ENCODE measurements around the gene BMP3. TPM values are rescaled to one million over a fixed set of nuclear protein-coding genes. Genes with fewer than 3 reads are reported as not detected.
"Not testable (repeated sequence)": the region's sequence is repeated elsewhere in the genome, so short reads cannot be mapped to it uniquely, and the experiment has no call there.

Gene BMP3, protein sequence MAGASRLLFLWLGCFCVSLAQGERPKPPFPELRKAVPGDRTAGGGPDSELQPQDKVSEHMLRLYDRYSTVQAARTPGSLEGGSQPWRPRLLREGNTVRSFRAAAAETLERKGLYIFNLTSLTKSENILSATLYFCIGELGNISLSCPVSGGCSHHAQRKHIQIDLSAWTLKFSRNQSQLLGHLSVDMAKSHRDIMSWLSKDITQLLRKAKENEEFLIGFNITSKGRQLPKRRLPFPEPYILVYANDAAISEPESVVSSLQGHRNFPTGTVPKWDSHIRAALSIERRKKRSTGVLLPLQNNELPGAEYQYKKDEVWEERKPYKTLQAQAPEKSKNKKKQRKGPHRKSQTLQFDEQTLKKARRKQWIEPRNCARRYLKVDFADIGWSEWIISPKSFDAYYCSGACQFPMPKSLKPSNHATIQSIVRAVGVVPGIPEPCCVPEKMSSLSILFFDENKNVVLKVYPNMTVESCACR
- 10 to 100 TPM in 3 of 8 experiments, 1 to 10 TPM in 2, under 1 TPM in 3; 0.54 to 33.1 (median 2.1) TPM for total RNA-seq

DNA sequence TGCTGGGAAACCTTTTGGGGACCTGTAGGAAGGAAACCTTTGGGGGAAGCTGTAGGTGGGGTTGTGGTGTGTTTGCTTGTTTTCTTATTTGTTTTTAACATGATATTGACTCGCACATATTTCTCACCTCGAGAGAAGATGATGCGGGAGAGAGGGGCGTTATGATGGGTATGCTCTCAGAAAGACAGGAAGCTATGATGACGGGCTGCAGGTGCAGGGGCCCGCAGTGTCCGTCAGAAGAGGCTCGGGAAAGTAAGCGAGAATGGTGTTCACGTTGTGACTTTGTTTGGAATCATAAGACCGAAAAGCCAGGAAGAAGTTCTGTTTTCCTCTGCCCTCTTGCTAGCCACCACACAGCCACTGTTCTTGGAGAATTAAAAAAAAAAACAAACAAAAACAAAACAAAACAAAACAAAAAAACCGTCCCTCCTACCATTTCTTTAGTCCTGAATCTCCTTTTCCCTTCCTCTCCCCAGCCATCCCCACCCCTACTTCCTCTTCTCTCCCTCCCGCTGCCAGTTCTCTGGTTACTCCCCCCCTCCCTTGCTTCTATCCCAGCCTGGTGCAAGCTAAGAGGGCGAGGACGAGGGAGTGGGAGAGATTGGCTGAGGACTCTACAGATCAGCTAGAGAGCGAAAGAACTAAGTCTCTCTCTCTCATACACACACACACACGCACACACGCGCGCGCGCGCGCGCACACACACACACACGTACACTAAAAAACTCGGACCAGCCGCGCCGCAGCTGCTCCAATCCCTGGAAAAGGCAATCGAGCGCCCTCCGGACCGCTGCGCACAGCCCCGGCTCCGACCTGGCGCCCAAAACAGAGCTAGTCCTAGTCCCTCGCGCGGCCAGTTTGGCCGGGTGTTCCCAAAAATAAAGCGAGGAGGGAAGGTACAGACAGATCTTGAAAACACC is at the start of gene BMP3:
Gene BMP3, plus strand, starts transcription at position 648 of the 920 bp plus-strand sequence. CDS start 577 bp downstream, outside the sequence.
- peak; percentile 62 to 88 (median 82) for ATAC-seq (replicated peaks in 6 of 8)
- peak within 1 kb of the TSS; percentile 34 to 57 (median 47) for H3K4me3 ChIP-seq
- H3K27ac ChIP-seq: no peak within 1 kb of the TSS
- in situ Hi-C loops (cut with MboI; ENCODE audit: low pct_unique_long_range_greater_than_20kb in 2 of 9, low sequenced_read_pairs in 9 of 9, unreplicated experiment in 9 of 9): loop anchor here in 6 of 9 experiments (10.0 to 25.0 kb wide), 5 partner anchors 218 to 843 kb away; partner anchors contain the start of gene PRDM8 (in 1 of the 6)
- 0 to 13% (median 3%) methylated on average over 1 to 35 of the region's 43 CpGs; no CpG with 5 or more reads in 2 of the 10 experiments for WGBS, 10 experiments
- H3K4me1 ChIP-seq (replicated peaks in 1 of 2): peaks cover 0 to 8% of the 10 kb centered on the region in 2 donors

DNA sequence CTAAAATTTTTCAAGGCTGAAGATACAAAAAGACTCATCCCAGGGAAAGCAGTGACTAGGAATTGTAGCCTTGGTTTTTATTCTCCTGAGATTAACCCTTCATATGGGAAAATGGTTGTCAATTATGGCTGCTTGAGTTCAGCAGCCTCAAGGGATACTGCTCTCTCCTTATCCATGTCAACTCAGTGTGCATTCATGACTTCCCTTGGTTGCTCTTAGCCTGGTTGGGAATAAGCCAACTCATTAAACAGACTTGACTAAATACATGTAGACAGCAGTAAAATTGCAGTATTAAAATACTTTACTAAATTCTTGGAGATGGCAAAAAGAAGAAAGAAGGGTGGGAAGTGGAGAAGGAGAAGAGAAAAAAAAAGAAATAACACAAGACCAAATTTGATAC is 44.5 kb upstream of the BMP3 start:
- ATAC-seq (replicated peaks in 6 of 8): no peak
- in situ Hi-C loops (cut with MboI; ENCODE audit: low pct_unique_long_range_greater_than_20kb in 2 of 9, low sequenced_read_pairs in 9 of 9, unreplicated experiment in 9 of 9): loop anchor here in 1 of 9 experiments (25.0 kb wide), 1 partner anchor 174 kb away; no protein-coding TSS in a partner anchor
- H3K4me1 ChIP-seq (replicated peaks in 1 of 2): peaks cover 0 to 10% of the 10 kb centered on the region in 2 donors
- no peak overlapping the region for H3K4me3 ChIP-seq
- H3K27ac ChIP-seq: no peak overlapping the region

DNA sequence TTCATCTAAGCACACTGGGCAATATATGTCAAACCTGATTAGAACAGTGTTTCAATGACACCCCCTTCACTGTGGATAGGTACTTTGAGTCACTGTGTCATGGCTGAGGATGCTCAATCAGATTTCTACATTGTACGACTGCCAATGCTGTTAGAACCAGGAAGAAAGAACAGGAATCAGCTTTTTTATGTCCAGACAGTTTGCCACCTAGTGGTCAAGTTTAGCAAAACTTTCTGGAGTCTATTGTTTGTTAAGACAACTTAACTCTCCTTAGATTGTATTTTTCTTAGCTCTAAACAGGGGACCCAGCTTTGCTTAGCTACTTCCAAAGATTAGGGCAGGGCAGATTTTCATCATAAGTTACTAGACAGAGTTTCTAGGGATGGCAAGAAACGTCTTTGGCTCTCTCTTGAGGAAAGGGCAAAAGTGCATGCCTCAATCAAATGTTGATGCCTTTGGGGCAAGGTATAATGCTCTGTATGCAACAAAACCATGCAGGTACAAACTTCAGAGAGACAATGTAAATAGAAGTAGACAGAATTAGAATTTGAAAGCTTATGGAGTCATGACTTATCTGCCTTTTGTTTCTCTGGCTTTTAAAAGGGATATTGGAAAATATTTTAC is 40.5 kb upstream of the BMP3 start:
- WGBS, 10 experiments: 0 to 73% (median 5%) methylated on average over 1 to 2 of the region's 2 CpGs; no CpG with 5 or more reads in 2 of the 10 experiments
- in situ Hi-C loops (cut with MboI; ENCODE audit: low pct_unique_long_range_greater_than_20kb in 2 of 9, low sequenced_read_pairs in 9 of 9, unreplicated experiment in 9 of 9): loop anchor here in 1 of 9 experiments (25.0 kb wide), 1 partner anchor 178 kb away; no protein-coding TSS in a partner anchor
- H3K4me1 ChIP-seq (replicated peaks in 1 of 2): peaks cover 0 to 2% of the 10 kb centered on the region in 2 donors
- H3K4me3 ChIP-seq: no peak overlapping the region
- H3K27ac ChIP-seq: no peak overlapping the region
- peak in 7 of 8 experiments; percentile 32 to 80 (median 63) for ATAC-seq (replicated peaks in 6 of 8)

DNA sequence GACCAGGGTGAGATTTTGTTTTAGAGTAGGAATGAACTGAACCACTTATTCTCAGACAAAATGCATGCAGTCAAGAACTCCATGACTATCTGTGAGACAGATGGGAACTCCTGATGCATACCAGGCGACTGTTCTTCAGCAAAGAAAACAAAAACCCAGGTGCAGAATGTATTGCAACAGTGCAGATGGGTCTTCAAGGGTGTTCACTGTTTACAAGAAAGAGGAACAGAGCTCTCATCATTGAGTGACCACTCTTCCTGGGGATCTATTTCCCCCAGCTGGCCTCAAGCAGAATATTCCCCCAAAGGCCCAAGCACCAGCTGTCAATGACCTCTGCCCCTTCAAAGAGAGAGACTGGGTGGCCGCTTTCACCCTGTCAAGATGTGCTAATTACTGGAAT is 39.7 kb upstream of the BMP3 start:
- Histone ChIP-seq H3K4me1 (replicated peaks in 1 of 2) (peaks cover 0 to 2% of the 10 kb centered on the region in 2 donors), H3K4me3 (no peak overlapping the region), H3K27ac (no peak overlapping the region)
- in situ Hi-C loops (cut with MboI; ENCODE audit: low pct_unique_long_range_greater_than_20kb in 2 of 9, low sequenced_read_pairs in 9 of 9, unreplicated experiment in 9 of 9): loop anchor here in 1 of 9 experiments (25.0 kb wide), 1 partner anchor 179 kb away; no protein-coding TSS in a partner anchor
- WGBS, 10 experiments: 20 to 83% (median 47%) methylated on average over 1 to 2 of the region's 2 CpGs; no CpG with 5 or more reads in 2 of the 10 experiments
- ATAC-seq (replicated peaks in 6 of 8): peak in 1 of 8 experiments; percentile 48

DNA sequence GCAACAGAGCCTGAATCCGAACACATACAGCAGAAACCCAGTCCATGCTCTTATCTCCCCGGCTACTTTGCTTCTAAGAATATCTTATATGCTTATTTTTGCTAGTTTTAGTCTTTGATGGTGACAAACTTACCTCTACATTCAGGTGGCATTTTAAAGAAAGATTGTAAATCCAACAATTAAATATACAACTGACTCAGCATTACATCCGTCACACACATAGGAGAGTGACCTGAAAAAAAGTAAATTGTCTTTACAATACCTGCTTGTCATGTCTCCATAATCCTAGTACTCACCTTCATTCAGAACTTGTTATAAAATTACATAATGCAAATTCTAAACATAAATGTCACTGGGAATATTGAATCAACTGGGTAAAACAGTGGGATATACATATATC is 30.6 kb upstream of the BMP3 start:
- in situ Hi-C loops (cut with MboI; ENCODE audit: low pct_unique_long_range_greater_than_20kb in 2 of 9, low sequenced_read_pairs in 9 of 9, unreplicated experiment in 9 of 9): loop anchor here in 1 of 9 experiments (25.0 kb wide), 1 partner anchor 188 kb away; no protein-coding TSS in a partner anchor
- Histone ChIP-seq H3K4me3 (no peak overlapping the region), H3K27ac (no peak overlapping the region), H3K4me1 (replicated peaks in 1 of 2) (no peaks in the 10 kb centered on the region)
- ATAC-seq (replicated peaks in 6 of 8): no peak
- 72 to 100% (median 92%) methylated on average over 1 to 3 of the region's 3 CpGs for WGBS, 10 experiments

DNA sequence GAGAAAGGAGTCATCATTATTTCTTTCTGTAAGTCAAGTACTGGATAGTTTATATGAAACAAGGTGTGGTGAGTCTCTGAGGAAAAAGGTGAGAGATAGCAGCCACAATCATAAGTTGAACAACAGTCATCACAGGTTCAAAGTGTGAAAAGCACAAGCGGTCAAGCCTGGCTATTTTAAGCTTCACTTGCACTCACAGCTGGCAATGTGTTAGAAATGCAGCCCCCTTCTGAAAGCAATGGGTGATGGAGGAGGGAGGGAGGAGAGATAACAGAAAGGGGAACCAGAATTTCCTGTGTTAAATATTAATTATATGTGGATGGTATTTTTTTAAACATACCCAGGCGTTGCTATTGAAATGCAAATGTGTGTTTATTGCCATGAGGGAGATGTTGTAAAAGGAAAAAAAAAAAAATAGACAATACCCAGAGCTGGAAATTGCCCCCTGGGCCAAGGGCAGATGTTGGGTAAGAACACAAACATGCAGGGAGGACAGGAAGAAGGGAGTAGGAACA is 26.9 kb upstream of the BMP3 start:
- Histone ChIP-seq H3K4me3 (no peak overlapping the region), H3K4me1 (replicated peaks in 1 of 2) (no peaks in the 10 kb centered on the region), H3K27ac (no peak overlapping the region)
- in situ Hi-C loops (cut with MboI; ENCODE audit: low pct_unique_long_range_greater_than_20kb in 2 of 9, low sequenced_read_pairs in 9 of 9, unreplicated experiment in 9 of 9): no loop called here
- 17 to 75% (median 57%) methylated on average over 1 to 2 of the region's 2 CpGs; no CpG with 5 or more reads in 1 of the 10 experiments for WGBS, 10 experiments
- no peak for ATAC-seq (replicated peaks in 6 of 8)

DNA sequence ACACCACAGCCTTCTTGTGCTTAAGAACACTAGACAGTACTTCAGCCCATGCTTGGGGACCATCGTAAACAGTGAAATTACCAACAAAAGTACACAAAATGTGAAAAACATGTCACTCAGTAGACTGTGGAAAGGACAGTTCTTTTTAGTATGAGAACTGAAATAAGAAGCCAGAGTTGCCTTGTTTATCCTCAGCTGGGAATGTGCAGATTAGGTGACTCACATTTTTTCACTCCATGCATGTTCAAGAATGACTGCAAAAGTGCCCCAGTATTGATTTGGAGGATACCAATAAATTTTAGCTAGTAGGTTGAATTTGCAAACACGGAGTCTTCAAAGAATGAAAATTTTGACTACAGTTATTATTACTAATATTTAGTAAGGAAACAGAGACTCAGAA is 23.1 kb upstream of the BMP3 start:
- in situ Hi-C loops (cut with MboI; ENCODE audit: low pct_unique_long_range_greater_than_20kb in 2 of 9, low sequenced_read_pairs in 9 of 9, unreplicated experiment in 9 of 9): no loop called here
- no peak overlapping the region for H3K4me3 ChIP-seq
- no peaks in the 10 kb centered on the region for H3K4me1 ChIP-seq (replicated peaks in 1 of 2)
- ATAC-seq (replicated peaks in 6 of 8): peak in 3 of 8 experiments; percentile 38 to 91 (median 90)
- H3K27ac ChIP-seq: no peak overlapping the region
- 28 to 90% (median 73%) methylated on average over 1 to 2 of the region's 2 CpGs; no CpG with 5 or more reads in 1 of the 10 experiments for WGBS, 10 experiments

DNA sequence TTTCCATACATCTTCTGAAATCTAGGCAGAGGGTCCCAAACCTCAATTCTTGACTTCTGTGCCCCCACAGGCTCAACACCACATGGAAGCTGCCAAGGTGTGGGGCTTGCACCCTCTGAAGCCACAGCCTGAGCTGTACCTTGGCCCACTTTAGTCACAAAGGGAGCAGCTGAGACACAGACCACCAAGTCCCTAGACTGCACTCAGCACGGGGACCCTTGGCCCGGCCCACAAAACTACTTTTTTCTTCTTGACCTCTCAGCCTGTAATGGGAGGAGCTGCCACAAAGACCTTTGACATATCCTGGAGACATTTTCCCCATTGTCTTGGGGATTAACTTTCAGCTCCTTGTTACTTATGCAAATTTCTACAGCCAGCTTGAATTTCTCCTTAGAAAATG is 13.9 kb upstream of the BMP3 start:
- H3K4me1 ChIP-seq (replicated peaks in 1 of 2); ATAC-seq (replicated peaks in 6 of 8); H3K4me3 ChIP-seq; H3K27ac ChIP-seq; in situ Hi-C loops (cut with MboI; ENCODE audit: low pct_unique_long_range_greater_than_20kb in 2 of 9, low sequenced_read_pairs in 9 of 9, unreplicated experiment in 9 of 9): not testable (repeated sequence)
- 10 to 80% (median 71%) methylated on average over 1 to 2 of the region's 2 CpGs; no CpG with 5 or more reads in 6 of the 10 experiments for WGBS, 10 experiments

DNA sequence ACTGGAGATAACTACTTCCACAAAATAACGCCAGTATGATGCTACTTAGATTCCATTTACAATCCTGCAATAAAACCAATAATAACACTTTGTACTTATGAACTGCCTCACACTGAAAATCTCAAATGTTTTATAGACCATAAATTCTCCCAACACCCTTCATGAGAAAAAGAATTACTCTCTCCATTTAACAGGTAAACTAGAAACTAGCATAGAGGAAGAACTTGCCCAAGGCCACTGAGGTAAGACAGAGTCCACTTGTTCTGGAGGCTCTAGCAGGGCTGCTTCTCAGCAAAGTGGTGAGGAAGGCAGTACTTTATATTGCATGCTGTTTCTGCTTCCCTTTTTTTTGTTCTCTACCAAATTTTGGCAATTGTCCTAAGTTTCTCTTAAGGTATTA is 11.5 kb upstream of the BMP3 start:
- 55 to 100% (median 78%) methylated on average over 1 of the region's 1 CpG; no CpG with 5 or more reads in 1 of the 10 experiments for WGBS, 10 experiments
- ATAC-seq (replicated peaks in 6 of 8): no peak
- Histone ChIP-seq H3K27ac (no peak overlapping the region), H3K4me1 (replicated peaks in 1 of 2) (no peaks in the 10 kb centered on the region), H3K4me3 (no peak overlapping the region)
- in situ Hi-C loops (cut with MboI; ENCODE audit: low pct_unique_long_range_greater_than_20kb in 2 of 9, low sequenced_read_pairs in 9 of 9, unreplicated experiment in 9 of 9): no loop called here

DNA sequence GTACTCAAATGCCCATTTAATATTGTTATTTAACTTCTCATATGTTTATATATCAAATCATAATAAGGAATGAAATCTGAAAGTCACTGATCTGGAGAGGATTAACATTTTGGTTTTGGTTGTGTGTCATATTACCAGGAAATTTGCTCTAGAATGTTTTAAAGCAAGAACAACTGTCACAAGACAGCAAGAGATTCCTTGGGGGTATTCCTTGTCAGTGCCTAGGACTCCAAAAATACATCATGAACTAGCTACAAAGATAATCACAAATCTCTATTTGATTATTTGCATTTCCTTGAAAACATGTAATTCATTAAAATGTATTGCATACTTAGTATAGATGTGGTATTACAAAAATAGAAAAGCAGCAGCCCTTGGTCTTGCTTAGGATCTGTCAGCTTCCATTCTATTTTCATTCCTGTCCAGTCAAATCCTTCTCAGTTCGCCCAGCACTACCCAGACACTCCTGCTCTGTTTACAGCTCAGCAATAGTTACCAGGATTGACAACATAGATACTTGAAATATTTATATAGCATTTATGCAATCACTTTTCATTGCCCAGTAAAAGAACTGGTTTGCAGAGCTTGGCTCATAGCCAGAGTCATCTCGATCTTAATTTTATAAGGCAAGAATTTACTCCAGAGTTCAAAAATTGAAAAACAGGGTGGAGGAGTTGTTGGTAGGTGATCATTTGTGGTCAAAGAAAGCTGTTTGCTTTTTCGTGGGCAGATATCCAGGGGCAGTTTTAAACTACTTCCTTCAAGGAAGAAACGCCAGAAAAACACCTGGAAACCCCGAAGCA is 9.2 kb upstream of the BMP3 start:
- Histone ChIP-seq H3K4me1 (replicated peaks in 1 of 2) (no peaks in the 10 kb centered on the region), H3K4me3 (no peak overlapping the region), H3K27ac (no peak overlapping the region)
- 0 to 72% (median 55%) methylated on average over 2 to 5 of the region's 5 CpGs for WGBS, 10 experiments
- ATAC-seq (replicated peaks in 6 of 8): peak in 3 of 8 experiments; percentile 80 to 93 (median 86)
- in situ Hi-C loops (cut with MboI; ENCODE audit: low pct_unique_long_range_greater_than_20kb in 2 of 9, low sequenced_read_pairs in 9 of 9, unreplicated experiment in 9 of 9): no loop called here

DNA sequence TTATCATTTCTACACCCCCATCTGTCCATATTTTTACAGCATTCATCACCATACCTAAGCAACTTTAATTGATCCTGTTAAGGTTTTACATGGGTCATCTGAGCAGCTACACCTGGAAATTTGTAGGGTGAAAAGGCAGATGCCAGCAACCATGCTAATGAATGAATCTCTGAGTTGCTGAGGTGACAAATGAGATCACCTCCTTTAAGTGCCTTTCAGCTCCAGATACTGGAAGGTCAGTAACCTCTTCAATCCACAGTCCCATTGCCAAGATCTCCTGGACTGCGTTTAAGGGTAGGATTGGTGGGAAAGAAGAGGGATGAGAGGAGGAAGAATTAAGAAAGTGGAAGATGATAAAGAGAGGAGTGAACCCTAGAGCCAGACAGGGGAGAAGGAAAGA is 8.5 kb upstream of the BMP3 start:
- no peak for ATAC-seq (replicated peaks in 6 of 8)
- 67 to 100% (median 85%) methylated on average over 1 of the region's 1 CpG; no CpG with 5 or more reads in 2 of the 10 experiments for WGBS, 10 experiments
- no peak overlapping the region for H3K4me3 ChIP-seq
- in situ Hi-C loops (cut with MboI; ENCODE audit: low pct_unique_long_range_greater_than_20kb in 2 of 9, low sequenced_read_pairs in 9 of 9, unreplicated experiment in 9 of 9): no loop called here
- H3K27ac ChIP-seq: no peak overlapping the region
- no peaks in the 10 kb centered on the region for H3K4me1 ChIP-seq (replicated peaks in 1 of 2)

Data from motor neuron (in vitro differentiated cells).